Measurements from ENCODE around the gene POU5F2.

POU5F2 gene

DNA sequence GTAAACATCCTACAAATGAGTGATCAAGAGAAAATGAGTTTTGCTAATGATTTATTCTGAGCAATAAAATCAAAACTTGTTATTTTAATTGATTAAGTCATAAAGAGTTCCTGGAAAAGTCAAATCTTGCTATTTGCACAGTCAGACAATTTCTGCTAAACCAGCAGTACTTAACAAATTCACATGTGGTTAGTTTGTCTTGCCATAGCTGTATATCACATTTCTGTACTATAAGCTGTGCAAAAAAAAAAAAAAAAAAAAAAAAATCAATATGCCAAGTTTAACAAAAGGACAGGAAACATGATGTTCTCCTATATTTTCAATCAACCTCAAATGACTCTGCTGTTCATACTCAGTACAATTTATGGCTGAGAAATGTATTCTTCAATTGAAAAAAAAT lies 24.9 kb downstream of the POU5F2 start:
- no peak for DNase-seq (ENCODE audit: low read depth in 3 of 3)

DNA sequence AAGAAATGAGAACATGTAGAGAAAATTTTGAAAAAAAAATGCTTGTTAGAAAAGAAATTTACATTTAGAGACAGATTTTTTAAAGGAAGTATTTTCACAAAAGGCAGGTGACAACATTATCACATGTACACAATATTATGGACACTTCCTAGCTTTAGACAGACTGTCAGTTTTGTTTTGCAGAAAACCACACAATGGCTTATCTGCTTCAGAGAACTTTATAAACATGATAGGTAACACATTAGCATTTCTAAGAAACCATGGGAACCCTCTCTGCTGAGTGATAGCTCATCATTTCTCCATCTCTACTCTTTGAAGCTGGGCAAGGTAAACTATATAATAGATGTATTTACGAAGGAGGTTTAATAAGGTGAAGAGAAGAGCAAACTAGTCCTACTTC lies 25.6 kb downstream of the POU5F2 start:
- no peak for DNase-seq (ENCODE audit: low read depth in 3 of 3)

DNA sequence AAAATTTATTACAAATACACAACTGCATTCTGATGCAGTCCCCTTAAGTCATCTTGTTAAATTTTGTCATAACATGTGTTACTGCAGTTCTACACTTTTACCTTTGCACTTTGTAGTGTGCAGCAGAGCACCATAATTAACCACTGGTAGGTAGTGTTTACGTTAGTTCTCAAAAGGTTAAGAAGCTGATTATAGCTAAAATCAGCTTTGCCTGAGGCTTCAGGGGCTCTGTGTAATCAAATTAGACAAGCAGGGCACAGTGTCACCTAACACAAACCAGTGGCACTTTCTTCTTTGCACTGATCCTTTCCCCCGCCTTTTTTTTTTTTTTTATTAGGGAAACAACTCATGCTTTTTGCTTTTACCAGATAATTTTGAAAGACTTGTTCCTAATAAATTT lies 26.1 kb downstream of the POU5F2 start:
- DNase-seq (ENCODE audit: low read depth in 3 of 3), result no peak

DNA sequence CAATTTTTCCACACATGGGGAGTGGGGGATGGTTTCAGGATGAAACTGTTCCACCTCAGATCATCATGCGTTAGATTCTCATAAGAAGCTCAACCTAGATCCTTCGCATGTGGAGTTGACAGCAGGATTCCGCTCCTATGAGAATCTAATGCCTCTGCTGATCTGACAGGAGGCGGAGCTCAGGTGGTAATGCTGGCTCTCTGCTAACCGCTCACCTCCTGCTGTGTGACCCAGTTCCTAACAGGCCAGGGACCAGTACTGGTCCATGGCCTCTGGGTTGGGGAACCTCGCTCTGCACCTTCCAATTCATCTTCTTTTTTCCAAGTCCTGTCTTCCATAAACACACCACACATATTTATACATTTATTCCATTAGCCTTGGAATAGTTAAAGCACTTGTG lies 33.0 kb downstream of the POU5F2 start:
- no peak for DNase-seq (ENCODE audit: low read depth in 3 of 3)

DNA sequence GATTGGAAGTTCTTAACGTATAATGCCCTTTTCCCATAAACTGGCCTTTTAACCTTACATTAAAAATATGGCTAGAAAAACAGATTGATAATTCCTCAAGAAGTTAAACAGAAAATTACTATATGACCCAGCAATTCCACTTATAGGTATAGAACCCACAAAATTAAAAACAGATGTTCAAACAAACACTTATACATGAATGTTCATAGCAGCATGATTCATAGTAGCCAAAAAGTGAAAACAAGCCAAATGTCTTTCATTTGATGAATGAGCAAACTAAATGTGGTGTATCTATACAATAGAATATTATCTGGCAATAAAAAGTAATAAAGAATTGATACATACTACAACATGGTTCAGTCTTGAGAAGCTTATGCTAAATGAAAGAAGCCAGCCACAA lies 35.5 kb downstream of the POU5F2 start:
- DNase-seq (ENCODE audit: low read depth in 3 of 3), result no peak

DNA sequence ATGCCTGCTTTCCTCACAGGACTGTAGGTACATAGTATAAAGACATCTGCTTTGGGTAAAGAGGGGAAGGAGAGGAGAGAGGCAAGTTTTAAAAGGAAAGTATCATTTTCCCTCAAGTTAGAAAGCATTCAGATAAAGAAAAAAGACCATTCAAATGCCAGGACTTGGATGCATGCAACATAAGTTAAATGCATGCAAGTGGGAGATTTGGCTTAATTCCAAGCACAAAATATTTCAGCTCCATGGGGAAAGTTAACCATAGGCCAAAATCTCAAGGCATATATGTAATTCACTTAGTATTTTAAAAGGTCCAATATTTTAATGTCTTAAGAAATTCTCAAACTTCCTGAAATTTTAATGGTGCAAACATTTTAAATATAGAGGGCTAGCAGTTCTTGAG lies 36.4 kb downstream of the POU5F2 start:
- no peak for DNase-seq (ENCODE audit: low read depth in 3 of 3)

DNA sequence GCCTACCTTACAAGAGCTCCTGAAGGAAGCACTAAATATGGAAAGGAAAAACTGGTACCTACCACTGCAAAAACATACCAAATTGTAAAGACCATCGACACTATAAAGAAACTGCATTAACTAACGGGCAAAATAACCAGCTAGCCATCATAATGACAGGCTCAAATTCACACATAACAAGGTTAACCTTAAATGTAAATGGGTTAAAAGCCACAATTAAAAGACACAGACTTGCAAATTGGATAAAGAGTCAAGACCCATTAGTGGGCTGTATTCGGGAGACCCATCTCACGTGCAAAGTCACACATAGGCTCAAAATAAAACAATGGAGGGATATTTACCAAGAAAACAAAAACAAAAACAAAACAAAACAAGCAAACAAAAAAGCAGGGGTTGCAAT lies 49.4 kb downstream of the POU5F2 start:
- DNase-seq (ENCODE audit: low read depth in 3 of 3), result no peak

Data from stimulated activated CD4-positive, alpha-beta T cell treated with anti-CD3 and anti-CD28 coated beads, TNF-alpha, amount 100 ng/mL, for 4 hours (primary cell).